Parathyroid adenoma (tissue), 2 donors: ENCODE measurements around the gene ACSL6.

Source experiments
- H2AFZ ChIP-seq: fragments of 300-600 bp; sonication (generic); one replicate; pipeline ENCODE4 v1.7.0; 2017; ENCODE audit warnings: antibody characterized with exemption, mild to moderate bottlenecking
- H3K27ac ChIP-seq: fragments of 300-600 bp; sonication (generic); one replicate; pipeline ENCODE4 v1.7.0; 2017
- H3K27me3 ChIP-seq: fragments of 300-600 bp; sonication (generic); one replicate; pipeline ENCODE4 v1.7.0; 2017; ENCODE audit warnings: low read length; ENCODE audit not compliant: control insufficient read depth, insufficient read depth
- H3K36me3 ChIP-seq: fragments of 300-600 bp; sonication (generic); one replicate; pipeline ENCODE4 v1.7.0; 2017; ENCODE audit warnings: low read length; ENCODE audit not compliant: control insufficient read depth, insufficient read depth
- H3K4me1 ChIP-seq: fragments of 300-600 bp; sonication (generic); one replicate; pipeline ENCODE4 v1.7.0; 2017; ENCODE audit warnings: control low read depth
- H3K4me2 ChIP-seq: fragments of 300-600 bp; sonication (generic); one replicate; pipeline ENCODE4 v1.7.0; 2017; ENCODE audit warnings: low read length
- H3K4me3 ChIP-seq: fragments of 300-600 bp; sonication (generic); one replicate; pipeline ENCODE4 v1.7.0; 2017; ENCODE audit warnings: low read depth, low read length
- H3K79me2 ChIP-seq: fragments of 300-600 bp; sonication (generic); one replicate; pipeline ENCODE4 v1.7.0; 2017; ENCODE audit warnings: control low read depth
- H3K9ac ChIP-seq: fragments of 300-600 bp; sonication (generic); one replicate; pipeline ENCODE4 v1.7.0; 2017; ENCODE audit warnings: mild to moderate bottlenecking
- H3K9me3 ChIP-seq: fragments of 300-600 bp; sonication (generic); one replicate; pipeline ENCODE4 v1.7.0; 2017; ENCODE audit warnings: low read length; ENCODE audit not compliant: control insufficient read depth
- TF ChIP-seq, protein P1 (sequence below): fragments of 300-600 bp; sonication (generic); IDR thresholded peaks from one replicate; pipeline ENCODE4 v1.7.0; 2017; ENCODE audit warnings: antibody characterized with exemption, mild to moderate bottlenecking
- donor health status: primary hyperparathyroidism.

ACSL6 gene

GRCh38 chr5:132058646-132059042, 47.2 kb upstream of the ACSL6 start:
- no peaks in the 10 kb centered on the region for H3K27me3 ChIP-seq
- H3K9ac ChIP-seq, result no peak overlapping the region
- no peaks in the 10 kb centered on the region for H3K4me1 ChIP-seq
- H3K4me2 ChIP-seq, result no peak overlapping the region
- no peaks in the 10 kb centered on the region for H3K79me2 ChIP-seq
- TF ChIP-seq, protein P1, sequence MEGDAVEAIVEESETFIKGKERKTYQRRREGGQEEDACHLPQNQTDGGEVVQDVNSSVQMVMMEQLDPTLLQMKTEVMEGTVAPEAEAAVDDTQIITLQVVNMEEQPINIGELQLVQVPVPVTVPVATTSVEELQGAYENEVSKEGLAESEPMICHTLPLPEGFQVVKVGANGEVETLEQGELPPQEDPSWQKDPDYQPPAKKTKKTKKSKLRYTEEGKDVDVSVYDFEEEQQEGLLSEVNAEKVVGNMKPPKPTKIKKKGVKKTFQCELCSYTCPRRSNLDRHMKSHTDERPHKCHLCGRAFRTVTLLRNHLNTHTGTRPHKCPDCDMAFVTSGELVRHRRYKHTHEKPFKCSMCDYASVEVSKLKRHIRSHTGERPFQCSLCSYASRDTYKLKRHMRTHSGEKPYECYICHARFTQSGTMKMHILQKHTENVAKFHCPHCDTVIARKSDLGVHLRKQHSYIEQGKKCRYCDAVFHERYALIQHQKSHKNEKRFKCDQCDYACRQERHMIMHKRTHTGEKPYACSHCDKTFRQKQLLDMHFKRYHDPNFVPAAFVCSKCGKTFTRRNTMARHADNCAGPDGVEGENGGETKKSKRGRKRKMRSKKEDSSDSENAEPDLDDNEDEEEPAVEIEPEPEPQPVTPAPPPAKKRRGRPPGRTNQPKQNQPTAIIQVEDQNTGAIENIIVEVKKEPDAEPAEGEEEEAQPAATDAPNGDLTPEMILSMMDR, result no peak
- H3K4me3 ChIP-seq, result no peak overlapping the region
- H3K27ac ChIP-seq, result no peak overlapping the region
- H2AFZ ChIP-seq, result no peak overlapping the region
- no peaks in the 10 kb centered on the region for H3K36me3 ChIP-seq
- H3K9me3 ChIP-seq, result no peaks in the 10 kb centered on the region

DNA sequence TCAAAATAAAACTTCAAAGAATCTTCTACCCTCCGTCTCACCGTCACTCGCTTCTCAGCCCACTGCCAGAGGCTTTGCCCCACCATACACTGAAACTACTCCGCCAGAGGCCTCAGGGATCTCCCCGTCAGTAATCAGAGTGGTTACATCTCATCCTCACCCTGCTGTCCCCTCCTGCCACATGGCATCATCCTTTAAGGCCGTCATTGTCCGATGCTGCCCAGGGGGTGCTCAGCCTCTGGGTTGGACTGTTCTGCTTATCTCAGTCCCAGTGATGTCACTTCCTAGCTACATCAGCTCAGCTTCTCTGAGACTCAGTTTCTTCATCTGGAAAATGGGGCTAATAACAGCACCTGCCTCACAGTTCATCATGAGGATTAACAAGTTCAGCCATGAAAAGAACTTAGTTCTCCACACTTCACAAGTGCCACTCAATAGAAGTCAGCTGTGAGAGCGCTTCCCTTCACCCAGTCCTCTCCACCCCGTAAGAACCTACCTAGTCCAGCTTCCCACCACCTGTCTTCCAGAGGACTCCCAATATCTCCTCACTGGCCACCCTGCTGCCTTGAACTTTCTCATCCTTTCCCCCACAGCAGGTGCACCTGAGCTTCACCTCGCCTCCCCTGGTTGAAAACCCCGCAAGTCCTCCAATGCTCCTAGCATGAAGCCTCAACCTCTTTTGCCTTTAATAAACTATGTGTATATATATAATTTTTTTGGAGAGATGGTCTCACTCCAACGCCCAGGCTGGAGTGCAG, 46.2 kb upstream of the ACSL6 start:
- Histone ChIP-seq H3K27ac (no peak overlapping the region), H3K36me3 (no peaks in the 10 kb centered on the region), H3K4me2 (no peak overlapping the region), H3K9me3 (no peaks in the 10 kb centered on the region), H3K27me3 (no peaks in the 10 kb centered on the region), H3K9ac (no peak overlapping the region), H3K4me3 (no peak overlapping the region), H3K79me2 (no peaks in the 10 kb centered on the region), H3K4me1 (no peaks in the 10 kb centered on the region), H2AFZ (no peak overlapping the region)
- TF ChIP-seq, protein P1, result no peak

DNA sequence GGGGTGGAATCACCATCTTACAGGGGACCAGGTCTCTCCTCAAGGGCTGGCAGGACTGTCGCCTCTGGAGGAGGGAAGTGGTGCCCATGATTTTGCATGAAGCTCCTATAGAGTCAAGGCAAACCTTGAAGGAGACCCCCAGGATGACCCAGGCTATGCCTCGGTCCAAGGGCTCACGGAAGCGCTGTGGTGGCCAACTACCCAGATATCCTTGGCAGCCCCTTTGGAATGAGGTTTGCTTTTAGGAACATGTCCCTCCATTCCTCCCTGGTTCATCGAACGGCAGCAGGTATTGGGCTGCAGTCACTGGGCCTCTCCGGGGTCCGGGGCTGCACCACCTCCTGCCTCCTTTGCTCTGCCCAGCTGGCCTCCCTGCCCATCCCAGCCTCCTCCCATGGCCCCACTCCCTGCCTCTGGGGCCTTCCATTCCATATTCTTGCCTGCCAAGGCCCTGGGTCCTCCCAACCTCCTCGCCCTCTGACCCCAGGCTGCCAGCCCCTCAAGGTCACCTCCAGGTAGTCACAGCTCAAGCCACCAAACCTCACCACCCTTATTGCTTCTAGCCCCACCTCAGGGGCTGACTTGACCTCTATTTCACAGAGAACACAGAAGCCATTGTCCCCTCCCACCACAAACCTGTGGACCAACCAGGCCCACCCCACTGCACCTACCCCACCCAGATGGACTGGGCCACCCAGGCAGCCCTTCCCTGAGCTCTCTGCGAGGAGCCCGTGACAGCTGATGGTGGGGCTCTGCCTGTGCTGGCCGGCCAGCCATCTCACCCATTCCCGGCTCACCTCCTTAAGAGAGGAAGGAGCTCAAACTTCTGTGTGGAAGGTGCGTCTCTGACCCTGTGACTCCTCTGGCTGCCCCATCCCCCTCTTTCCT, 45.4 kb upstream of the ACSL6 start:
- H3K27ac ChIP-seq, result no peak overlapping the region
- no peaks in the 10 kb centered on the region for H3K4me1 ChIP-seq
- H3K4me2 ChIP-seq, result no peak overlapping the region
- TF ChIP-seq, protein P1, result no peak
- no peaks in the 10 kb centered on the region for H3K79me2 ChIP-seq
- no peaks in the 10 kb centered on the region for H3K36me3 ChIP-seq
- no peak overlapping the region for H2AFZ ChIP-seq
- H3K9ac ChIP-seq, result no peak overlapping the region
- no peak overlapping the region for H3K4me3 ChIP-seq
- no peaks in the 10 kb centered on the region for H3K27me3 ChIP-seq
- no peaks in the 10 kb centered on the region for H3K9me3 ChIP-seq

DNA sequence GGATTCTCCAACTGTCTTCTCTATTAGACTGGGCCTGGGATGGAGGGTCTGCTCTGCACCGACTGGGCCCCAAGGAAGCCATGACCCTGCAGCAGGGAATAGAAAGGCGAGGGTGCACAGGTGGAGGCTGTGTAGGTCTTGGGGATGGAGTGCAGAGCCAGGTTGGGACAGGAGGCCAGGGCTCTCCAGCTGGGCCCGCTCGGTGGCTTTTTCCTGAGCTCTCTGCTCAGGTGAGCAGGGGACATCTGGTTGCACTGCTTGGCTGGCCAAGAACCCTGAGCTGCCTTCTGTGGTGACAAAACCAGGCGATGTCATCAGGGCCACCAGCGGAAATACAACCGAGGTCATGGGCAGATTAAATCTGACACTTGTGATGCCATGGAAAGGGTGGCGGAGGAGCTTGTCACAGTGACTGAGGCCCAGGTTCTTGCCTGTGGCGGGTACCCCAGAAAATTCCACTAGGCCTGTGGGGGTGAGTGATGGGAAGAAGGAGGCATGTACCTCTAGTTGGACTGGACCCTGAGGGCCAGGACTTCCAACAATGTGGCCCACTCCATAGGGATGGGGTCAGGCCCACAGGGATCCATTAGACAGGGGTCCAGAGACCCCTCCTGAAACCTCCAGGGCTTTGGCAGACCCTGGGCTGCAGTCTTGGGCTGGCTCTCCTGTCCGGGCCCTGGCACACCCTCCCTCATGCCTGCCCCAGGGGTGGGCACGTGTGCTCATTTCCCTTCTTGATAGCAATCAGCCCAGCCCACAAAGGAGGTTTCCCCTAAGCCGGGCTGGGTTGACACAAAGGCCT, 44.6 kb upstream of the ACSL6 start:
- H3K27ac ChIP-seq, result no peak overlapping the region
- no peaks in the 10 kb centered on the region for H3K4me1 ChIP-seq
- H3K4me2 ChIP-seq, result no peak overlapping the region
- no peaks in the 10 kb centered on the region for H3K27me3 ChIP-seq
- TF ChIP-seq, protein P1, result no peak
- H3K9me3 ChIP-seq, result no peaks in the 10 kb centered on the region
- no peak overlapping the region for H3K4me3 ChIP-seq
- H2AFZ ChIP-seq, result peak overlapping the region; percentile 22
- no peak overlapping the region for H3K9ac ChIP-seq
- H3K36me3 ChIP-seq, result no peaks in the 10 kb centered on the region
- H3K79me2 ChIP-seq, result no peaks in the 10 kb centered on the region
